GM08714 (cell line): Measurements from ENCODE around the gene SHB.
"Not testable (repeated sequence)": the region's sequence is repeated elsewhere in the genome, so short reads cannot be mapped to it uniquely, and the experiment has no call there.

Source experiments
- H3K4me3 ChIP-seq: fragments of 200-500 bp; sonication (Bioruptor generic); 2 replicates; pipeline ENCODE4 v1.5.1; 2014; ENCODE audit warnings: mild to moderate bottlenecking, low read length, inconsistent platforms
- ZNF274 ChIP-seq: IDR thresholded peaks from 2 replicates; pipeline ENCODE4 v1.6.1; 2012; ENCODE audit warnings: mild to moderate bottlenecking, low read depth, low read length

The SHB gene

DNA sequence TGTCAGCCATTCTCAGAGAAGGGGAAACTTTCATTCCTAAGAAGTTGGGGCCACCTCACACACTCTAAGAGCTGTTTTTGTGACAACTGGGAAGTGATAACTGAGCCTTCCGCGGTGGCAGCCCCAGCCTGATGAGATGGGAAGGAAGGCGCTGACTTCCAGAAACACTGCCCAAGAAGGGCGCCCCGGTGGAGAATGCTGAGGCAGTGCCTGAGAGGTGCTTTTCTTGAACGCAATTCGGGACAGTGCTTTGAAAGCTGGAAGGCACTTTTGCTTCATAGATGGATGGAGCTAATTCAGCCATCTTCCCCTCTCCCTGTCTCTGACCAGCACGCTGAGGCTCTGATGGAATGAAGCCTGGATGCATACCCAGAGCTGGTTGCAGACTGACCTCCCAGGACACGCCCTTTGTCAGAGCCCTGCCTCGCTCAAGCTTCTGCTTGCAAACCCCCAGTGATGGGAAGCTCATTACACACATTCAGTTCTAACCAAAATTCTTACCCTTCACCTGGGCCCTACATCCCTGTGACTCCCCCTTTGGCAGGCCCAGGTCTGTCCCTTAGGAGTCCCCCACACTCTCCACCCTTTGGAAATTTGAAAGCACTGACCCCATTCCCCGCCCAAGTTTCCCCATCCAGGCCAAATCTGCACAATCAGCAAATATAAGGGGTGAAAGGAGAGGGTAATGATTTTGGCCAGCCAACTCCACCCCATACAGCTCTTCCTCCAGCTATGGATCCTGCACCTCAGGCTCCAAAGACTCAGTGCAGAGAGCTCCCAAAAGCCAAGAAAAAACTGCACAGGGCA, 98.5 kb downstream of the SHB start:
- H3K4me3 ChIP-seq, result no peak overlapping the region
- TF ChIP-seq ZNF274, result no peak

- H3K4me3 ChIP-seq, result no peak overlapping the region
- TF ChIP-seq ZNF274, result no peak
Measured at GRCh38 chr9:37969558-37970300, 99.3 kb downstream of the SHB start.

DNA sequence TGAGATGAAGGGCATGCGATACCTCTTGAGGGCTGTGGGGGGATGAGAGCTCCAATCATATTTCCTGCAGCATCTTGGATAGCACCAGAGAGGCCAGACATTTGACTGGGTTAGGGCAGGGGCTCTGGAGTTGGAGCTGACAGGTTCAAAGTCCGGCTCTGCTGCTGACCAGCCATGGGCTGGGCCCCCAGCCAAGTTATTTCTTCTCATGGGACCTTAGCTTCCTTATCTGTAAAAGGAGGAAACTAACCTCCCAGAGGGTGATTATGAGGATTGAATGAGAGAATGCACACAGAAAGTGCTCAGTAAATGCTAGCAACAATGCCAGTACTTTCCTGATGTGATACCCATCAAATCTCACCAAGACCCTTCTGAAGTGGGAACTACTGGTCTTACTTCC, 99.9 kb downstream of the SHB start:
- H3K4me3 ChIP-seq, result no peak overlapping the region
- TF ChIP-seq ZNF274, result no peak

DNA sequence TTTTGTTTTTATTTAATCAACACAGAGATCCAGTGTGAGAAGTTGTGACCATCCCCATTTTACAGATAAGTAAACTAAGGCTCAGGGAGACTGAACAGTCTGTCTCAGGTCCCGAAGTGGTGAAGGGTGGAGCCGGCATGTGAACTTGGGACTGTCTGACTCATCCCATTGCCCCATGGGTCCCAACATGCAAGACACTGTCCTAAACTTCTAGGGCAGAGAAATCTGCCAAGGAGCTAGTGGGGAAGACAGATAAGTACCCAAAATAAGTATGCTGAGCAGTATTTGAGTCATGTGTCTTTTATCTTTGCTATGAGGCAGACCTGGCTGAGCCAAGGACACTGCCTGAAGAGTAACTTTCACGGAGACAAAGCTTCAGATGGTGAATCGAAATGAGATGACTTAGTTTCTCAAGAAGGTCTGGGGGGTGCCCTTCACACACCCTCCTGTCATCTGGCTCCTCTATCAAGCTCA, 100.8 kb downstream of the SHB start:
- no peak overlapping the region for H3K4me3 ChIP-seq
- TF ChIP-seq ZNF274, result no peak

- no peak for TF ChIP-seq ZNF274
Measured at GRCh38 chr9:37967761-37968080, 101.3 kb downstream of the SHB start.

GRCh38 chr9:37967014-37967760, 101.8 kb downstream of the SHB start:
- no peak overlapping the region for H3K4me3 ChIP-seq
- no peak for TF ChIP-seq ZNF274

More at GRCh38 chr9:37967761-37968080, 101.3 kb downstream of the SHB start:
- H3K4me3 ChIP-seq, result no peak overlapping the region

- no peak overlapping the region for H3K4me3 ChIP-seq
- no peak for TF ChIP-seq ZNF274
Measured at GRCh38 chr9:37966412-37967013, 102.5 kb downstream of the SHB start.

DNA sequence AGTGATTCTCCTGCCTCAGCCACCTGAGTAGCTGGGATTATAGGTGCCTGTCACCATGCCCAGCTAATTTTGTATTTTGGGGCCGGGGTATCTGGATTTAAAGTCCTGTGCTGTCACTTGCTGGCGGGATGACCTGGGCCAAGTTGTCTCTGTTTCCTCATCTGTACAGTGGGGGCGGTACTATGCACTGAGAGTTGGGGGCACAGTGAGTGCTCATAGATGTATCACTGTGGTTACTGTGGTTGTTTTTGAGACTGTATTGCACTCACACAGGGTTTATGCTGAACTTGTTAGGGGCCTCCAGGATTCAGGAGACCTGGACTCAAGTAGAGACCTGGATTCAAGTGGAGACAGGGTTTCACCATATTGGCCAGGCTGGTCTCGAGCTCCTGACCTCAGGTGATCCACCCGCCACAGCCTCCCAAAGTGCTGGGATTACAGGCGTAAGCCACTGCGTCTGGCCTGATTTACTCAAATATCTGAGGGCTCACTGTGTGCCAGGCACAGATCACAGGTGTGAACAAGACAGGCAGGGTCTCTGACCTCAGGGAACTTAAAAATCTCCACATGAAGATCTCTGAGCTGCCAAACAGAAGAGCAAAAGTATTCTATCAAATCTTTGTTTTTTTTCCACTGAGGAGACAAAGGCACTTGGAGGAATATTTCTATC, 103.2 kb downstream of the SHB start:
- not testable (repeated sequence) for H3K4me3 ChIP-seq

DNA sequence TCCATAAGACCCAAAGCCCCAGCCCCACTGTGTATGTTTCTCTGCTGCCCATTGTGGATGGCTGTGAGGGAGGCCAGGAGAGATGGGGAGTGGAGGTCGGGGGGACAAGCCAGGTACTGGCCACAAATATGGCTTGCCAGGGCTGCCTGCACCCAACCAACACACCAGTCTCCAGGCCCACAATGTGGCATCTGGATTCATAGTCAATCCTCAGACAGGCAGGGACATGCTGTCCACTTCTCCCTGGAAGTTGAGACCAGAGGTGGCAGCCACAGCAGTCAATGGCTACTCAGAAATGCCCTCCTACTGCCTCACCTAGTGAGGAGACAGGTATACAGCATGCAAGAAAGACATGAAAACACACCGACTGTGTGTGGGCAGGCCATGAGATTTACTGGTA, 103.9 kb downstream of the SHB start:
- no peak for TF ChIP-seq ZNF274
- no peak overlapping the region for H3K4me3 ChIP-seq

GRCh38 chr9:37964740-37965081, 104.3 kb downstream of the SHB start:
- TF ChIP-seq ZNF274, result no peak
- H3K4me3 ChIP-seq, result no peak overlapping the region

GRCh38 chr9:37963936-37964739, 104.9 kb downstream of the SHB start:
- H3K4me3 ChIP-seq, result no peak overlapping the region
- TF ChIP-seq ZNF274, result no peak

GRCh38 chr9:37961351-37961750, 107.7 kb downstream of the SHB start:
- TF ChIP-seq ZNF274, result no peak
- no peak overlapping the region for H3K4me3 ChIP-seq

DNA sequence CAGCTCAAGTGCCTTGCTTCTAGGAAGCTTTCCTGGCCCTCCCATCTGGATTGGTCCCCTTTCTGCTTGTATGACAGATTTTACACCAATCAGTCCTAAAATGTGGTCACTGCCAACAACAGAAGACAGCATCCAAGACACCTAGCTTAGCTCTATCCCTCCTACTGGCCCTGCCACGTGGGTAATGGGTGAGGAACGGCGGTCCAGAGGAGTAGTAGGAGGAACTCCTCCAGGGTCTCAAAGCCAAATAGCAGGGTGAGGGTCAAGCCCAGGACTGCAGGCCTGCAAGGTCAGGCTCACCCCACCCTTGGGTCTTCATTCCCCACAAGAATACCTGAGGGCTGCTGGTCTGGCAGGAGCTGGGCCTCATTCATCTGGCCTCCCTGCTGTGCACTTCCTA, 108.4 kb downstream of the SHB start:
- no peak overlapping the region for H3K4me3 ChIP-seq
- no peak for TF ChIP-seq ZNF274
